ENCODE results near the gene CORO2B. TPM values are rescaled to one million over a fixed set of nuclear protein-coding genes. Genes with fewer than 3 reads are reported as not detected.
"Not testable (repeated sequence)": the region's sequence is repeated elsewhere in the genome, so short reads cannot be mapped to it uniquely, and the experiment has no call there.

The CORO2B gene
- total RNA-seq, 5 donors from 2014 or later (not counting 1 experiment from before 2014, with no cell fraction given): 0.06 to 0.39 (median 0.09) TPM; not detected in 2

- Histone ChIP-seq H3K9me3 (no peaks in the 10 kb centered on the region), H3K27ac (ENCODE audit: low read length) (no peak overlapping the region), H3K36me3 (ENCODE audit: control insufficient read depth in 2 of 2, extremely low read depth in 1 of 2, insufficient read depth in 1 of 2, low read length in 1 of 2) (no peaks in the 10 kb centered on the region), H3K27me3 (replicated peaks in 1 of 2; ENCODE audit: control insufficient read depth in 2 of 2, extremely low read depth in 1 of 2, insufficient read depth in 2 of 2, low read length in 1 of 2) (peaks cover 0 to 5% of the 10 kb centered on the region in 2 experiments), H3K4me1 (ENCODE audit: control insufficient read depth in 1 of 2, extremely low read depth in 1 of 2, insufficient read depth in 2 of 2, low read length in 2 of 2) (no peaks in the 10 kb centered on the region), H3K4me3 (ENCODE audit: control insufficient read depth in 1 of 2, extremely low read depth in 1 of 2, low read length in 1 of 2) (no peak overlapping the region)
- Mint-ChIP-seq H3K27ac (no peak overlapping the region), H3K4me3 (no peak overlapping the region), H3K36me3 (no peaks in the 10 kb centered on the region), H3K4me1 (no peaks in the 10 kb centered on the region), H3K27me3 (peaks cover 3 to 10% of the 10 kb centered on the region in 2 donors), H3K9me3 (no peaks in the 10 kb centered on the region)
- no peak for ATAC-seq (replicated peaks in 1 of 4)
- no peak for DNase-seq
- ChIA-PET POLR2A (no interaction called here), CTCF (no interaction called here)
- WGBS (ENCODE audit: insufficient coverage): 73% methylated on average over 3 of the region's 11 CpGs
Observed at GRCh38 chr15:68602459-68603215, 23.8 kb downstream of the CORO2B start.

- ChIA-PET POLR2A (no interaction called here), CTCF (no interaction called here)
- H3K9me3 Mint-ChIP-seq: no peaks in the 10 kb centered on the region
- Histone ChIP-seq H3K27ac (ENCODE audit: low read length) (no peak overlapping the region), H3K9me3 (no peaks in the 10 kb centered on the region), H3K4me3 (ENCODE audit: control insufficient read depth in 1 of 2, extremely low read depth in 1 of 2, low read length in 1 of 2) (no peak overlapping the region), H3K27me3 (replicated peaks in 1 of 2; ENCODE audit: control insufficient read depth in 2 of 2, extremely low read depth in 1 of 2, insufficient read depth in 2 of 2, low read length in 1 of 2) (no peaks in the 10 kb centered on the region), H3K4me1 (ENCODE audit: control insufficient read depth in 1 of 2, extremely low read depth in 1 of 2, insufficient read depth in 2 of 2, low read length in 2 of 2) (no peaks in the 10 kb centered on the region), H3K36me3 (ENCODE audit: control insufficient read depth in 2 of 2, extremely low read depth in 1 of 2, insufficient read depth in 1 of 2, low read length in 1 of 2) (no peaks in the 10 kb centered on the region)
- H3K27ac Mint-ChIP-seq: no peak overlapping the region
- H3K27me3 Mint-ChIP-seq: peaks cover 3 to 10% of the 10 kb centered on the region in 2 donors
- ATAC-seq (replicated peaks in 1 of 4) (no peak), DNase-seq (no peak)
- no peaks in the 10 kb centered on the region for H3K36me3 Mint-ChIP-seq
- H3K4me1 Mint-ChIP-seq: no peaks in the 10 kb centered on the region
- WGBS (ENCODE audit: insufficient coverage): 89% methylated on average over 3 of the region's 5 CpGs
- no peak overlapping the region for H3K4me3 Mint-ChIP-seq
Observed at GRCh38 chr15:68603216-68603595, 24.4 kb downstream of the CORO2B start.

GRCh38 chr15:68603951-68604350, 25.2 kb downstream of the CORO2B start:
- DNase-seq (no peak), ATAC-seq (replicated peaks in 1 of 4) (no peak)
- no peaks in the 10 kb centered on the region for H3K36me3 Mint-ChIP-seq
- no peak overlapping the region for H3K4me3 ChIP-seq (ENCODE audit: control insufficient read depth in 1 of 2, extremely low read depth in 1 of 2, low read length in 1 of 2)
- POLR2A ChIA-PET: no interaction called here
- CTCF ChIA-PET: no interaction called here
- no peaks in the 10 kb centered on the region for H3K4me1 Mint-ChIP-seq
- H3K36me3 ChIP-seq (ENCODE audit: control insufficient read depth in 2 of 2, extremely low read depth in 1 of 2, insufficient read depth in 1 of 2, low read length in 1 of 2): no peaks in the 10 kb centered on the region
- no peaks in the 10 kb centered on the region for H3K9me3 ChIP-seq
- H3K4me1 ChIP-seq (ENCODE audit: control insufficient read depth in 1 of 2, extremely low read depth in 1 of 2, insufficient read depth in 2 of 2, low read length in 2 of 2): no peaks in the 10 kb centered on the region
- no peaks in the 10 kb centered on the region for H3K27me3 ChIP-seq (replicated peaks in 1 of 2; ENCODE audit: control insufficient read depth in 2 of 2, extremely low read depth in 1 of 2, insufficient read depth in 2 of 2, low read length in 1 of 2)
- no peak overlapping the region for H3K27ac ChIP-seq (ENCODE audit: low read length)
- H3K27ac Mint-ChIP-seq: no peak overlapping the region
- peaks cover 7 to 12% of the 10 kb centered on the region in 2 donors for H3K27me3 Mint-ChIP-seq
- H3K9me3 Mint-ChIP-seq: no peaks in the 10 kb centered on the region
- H3K4me3 Mint-ChIP-seq: no peak overlapping the region
- WGBS (ENCODE audit: insufficient coverage): 91% methylated on average over 8 of the region's 9 CpGs

- H3K36me3 ChIP-seq (ENCODE audit: control insufficient read depth in 2 of 2, extremely low read depth in 1 of 2, insufficient read depth in 1 of 2, low read length in 1 of 2); H3K4me3 Mint-ChIP-seq; H3K4me1 ChIP-seq (ENCODE audit: control insufficient read depth in 1 of 2, extremely low read depth in 1 of 2, insufficient read depth in 2 of 2, low read length in 2 of 2); H3K27me3 ChIP-seq (replicated peaks in 1 of 2; ENCODE audit: control insufficient read depth in 2 of 2, extremely low read depth in 1 of 2, insufficient read depth in 2 of 2, low read length in 1 of 2); H3K9me3 ChIP-seq; H3K4me1 Mint-ChIP-seq; H3K36me3 Mint-ChIP-seq; DNase-seq; H3K27ac ChIP-seq (ENCODE audit: low read length); POLR2A ChIA-PET; CTCF ChIA-PET; H3K9me3 Mint-ChIP-seq; H3K27ac Mint-ChIP-seq; ATAC-seq (replicated peaks in 1 of 4); H3K4me3 ChIP-seq (ENCODE audit: control insufficient read depth in 1 of 2, extremely low read depth in 1 of 2, low read length in 1 of 2): not testable (repeated sequence)
- H3K27me3 Mint-ChIP-seq: peaks cover 5 to 12% of the 10 kb centered on the region in 2 donors
- 83% methylated on average over 4 of the region's 10 CpGs for WGBS (ENCODE audit: insufficient coverage)
Observed at GRCh38 chr15:68604840-68605478, 26.2 kb downstream of the CORO2B start.

- POLR2A ChIA-PET: no interaction called here
- H3K9me3 Mint-ChIP-seq: no peaks in the 10 kb centered on the region
- CTCF ChIA-PET: no interaction called here
Observed at GRCh38 chr15:68606375-68606774, 27.6 kb downstream of the CORO2B start.

GRCh38 chr15:68608206-68608843, 29.5 kb downstream of the CORO2B start:
- no peaks in the 10 kb centered on the region for H3K36me3 Mint-ChIP-seq
- peaks cover 4 to 9% of the 10 kb centered on the region in 2 donors for H3K27me3 Mint-ChIP-seq
- WGBS (ENCODE audit: insufficient coverage): no CpG with 5 or more reads among the region's 8 CpGs
- Histone ChIP-seq H3K4me3 (ENCODE audit: control insufficient read depth in 1 of 2, extremely low read depth in 1 of 2, low read length in 1 of 2) (no peak overlapping the region), H3K27me3 (replicated peaks in 1 of 2; ENCODE audit: control insufficient read depth in 2 of 2, extremely low read depth in 1 of 2, insufficient read depth in 2 of 2, low read length in 1 of 2) (no peaks in the 10 kb centered on the region), H3K4me1 (ENCODE audit: control insufficient read depth in 1 of 2, extremely low read depth in 1 of 2, insufficient read depth in 2 of 2, low read length in 2 of 2) (no peaks in the 10 kb centered on the region), H3K27ac (ENCODE audit: low read length) (no peak overlapping the region), H3K36me3 (ENCODE audit: control insufficient read depth in 2 of 2, extremely low read depth in 1 of 2, insufficient read depth in 1 of 2, low read length in 1 of 2) (no peaks in the 10 kb centered on the region), H3K9me3 (no peaks in the 10 kb centered on the region)
- DNase-seq (no peak), ATAC-seq (replicated peaks in 1 of 4) (no peak)
- H3K4me3 Mint-ChIP-seq: no peak overlapping the region
- no peaks in the 10 kb centered on the region for H3K9me3 Mint-ChIP-seq
- POLR2A ChIA-PET: no interaction called here
- H3K4me1 Mint-ChIP-seq: no peaks in the 10 kb centered on the region
- CTCF ChIA-PET: no interaction called here
- H3K27ac Mint-ChIP-seq: no peak overlapping the region

More at GRCh38 chr15:68606375-68606774, 27.6 kb downstream of the CORO2B start:
- no peak overlapping the region for H3K27ac ChIP-seq (ENCODE audit: low read length)
- Mint-ChIP-seq H3K36me3 (no peaks in the 10 kb centered on the region), H3K4me3 (no peak overlapping the region), H3K4me1 (no peaks in the 10 kb centered on the region), H3K27me3 (peaks cover 5 to 9% of the 10 kb centered on the region in 2 donors), H3K27ac (no peak overlapping the region)
- no peaks in the 10 kb centered on the region for H3K4me1 ChIP-seq (ENCODE audit: control insufficient read depth in 1 of 2, extremely low read depth in 1 of 2, insufficient read depth in 2 of 2, low read length in 2 of 2)
- 81% methylated on average over 2 of the region's 3 CpGs for WGBS (ENCODE audit: insufficient coverage)
- H3K36me3 ChIP-seq (ENCODE audit: control insufficient read depth in 2 of 2, extremely low read depth in 1 of 2, insufficient read depth in 1 of 2, low read length in 1 of 2): no peaks in the 10 kb centered on the region
- ATAC-seq (replicated peaks in 1 of 4) (no peak), DNase-seq (no peak)
- H3K9me3 ChIP-seq: no peaks in the 10 kb centered on the region
- no peaks in the 10 kb centered on the region for H3K27me3 ChIP-seq (replicated peaks in 1 of 2; ENCODE audit: control insufficient read depth in 2 of 2, extremely low read depth in 1 of 2, insufficient read depth in 2 of 2, low read length in 1 of 2)
- no peak overlapping the region for H3K4me3 ChIP-seq (ENCODE audit: control insufficient read depth in 1 of 2, extremely low read depth in 1 of 2, low read length in 1 of 2)
